Measurements from ENCODE around the gene ITFG1. TPM values are rescaled to one million over a fixed set of nuclear protein-coding genes. Genes with fewer than 3 reads are reported as not detected.

ITFG1 gene
- total RNA-seq, 1 experiment from 2014 or later: 20.0 TPM

- no peak for ATAC-seq
- BruUV-seq (replicated peaks): no TSS peak
- Histone ChIP-seq H3K27ac (ENCODE audit: low read length) (no peak overlapping the region), H3K9ac (ENCODE audit: low read length) (no peak overlapping the region), H3K4me3 (ENCODE audit: low read length) (no peak overlapping the region), H3K4me1 (ENCODE audit: insufficient read depth, low read length) (peaks cover 12% of the 10 kb centered on the region), H3F3A (ENCODE audit: low read length, unreplicated experiment) (no peaks in the 10 kb centered on the region), H3K9me2 (replicated peaks; ENCODE audit: low read length) (no peaks in the 10 kb centered on the region), H3K9me3 (ENCODE audit: low read length) (no peaks in the 10 kb centered on the region), H2AFZ (ENCODE audit: low read length) (no peak overlapping the region), H4K20me1 (ENCODE audit: low read length) (no peaks in the 10 kb centered on the region), H3K27me3 (ENCODE audit: low read length) (no peaks in the 10 kb centered on the region), H3K36me3 (ENCODE audit: low read depth, low read length) (no peaks in the 10 kb centered on the region), H3K4me2 (ENCODE audit: low read length) (no peak overlapping the region), H3K79me2 (ENCODE audit: low read length) (no peaks in the 10 kb centered on the region)
- POLR2A ChIA-PET (ENCODE audit: unreplicated experiment): no interaction called here
- intact Hi-C loops (cut with micrococcal nuclease): no loop called here
- DNase-seq: no peak
- TF ChIP-seq CTCF (conservative IDR thresholded peaks at IDR 0.05; ENCODE audit: low read depth, low read length): no peak
- no peak for TF ChIP-seq EZH2phosphoT487 (IDR thresholded peaks at IDR 0.05; ENCODE audit: borderline replicate concordance, low read length)
- TF ChIP-seq EZH2 (IDR thresholded peaks at IDR 0.05; ENCODE audit: low read length, unreplicated experiment): no peak
- CTCF ChIA-PET: no interaction called here
Measured at GRCh38 chr16:47388705-47389104, 72.2 kb downstream of the ITFG1 start.

GRCh38 chr16:47387026-47387734 lies 73.7 kb downstream of the ITFG1 start:
- Histone ChIP-seq H3K9me3 (ENCODE audit: low read length) (no peaks in the 10 kb centered on the region), H3K36me3 (ENCODE audit: low read depth, low read length) (no peaks in the 10 kb centered on the region), H3K9me2 (replicated peaks; ENCODE audit: low read length) (no peaks in the 10 kb centered on the region), H3K27ac (ENCODE audit: low read length) (no peak overlapping the region), H3K79me2 (ENCODE audit: low read length) (no peaks in the 10 kb centered on the region), H3K4me1 (ENCODE audit: insufficient read depth, low read length) (peaks cover 6% of the 10 kb centered on the region), H3K27me3 (ENCODE audit: low read length) (no peaks in the 10 kb centered on the region), H2AFZ (ENCODE audit: low read length) (no peak overlapping the region), H4K20me1 (ENCODE audit: low read length) (no peaks in the 10 kb centered on the region), H3K9ac (ENCODE audit: low read length) (no peak overlapping the region), H3F3A (ENCODE audit: low read length, unreplicated experiment) (no peaks in the 10 kb centered on the region), H3K4me3 (ENCODE audit: low read length) (no peak overlapping the region), H3K4me2 (ENCODE audit: low read length) (no peak overlapping the region)
- no peak for ATAC-seq
- ChIA-PET CTCF (no interaction called here), POLR2A (ENCODE audit: unreplicated experiment) (interaction anchor here (0.6 kb wide), 1 partner anchor 28 kb away, joined by 4 read pairs; no protein-coding TSS in a partner anchor)
- TF ChIP-seq EZH2 (IDR thresholded peaks at IDR 0.05; ENCODE audit: low read length, unreplicated experiment) (no peak), EZH2phosphoT487 (IDR thresholded peaks at IDR 0.05; ENCODE audit: borderline replicate concordance, low read length) (no peak), CTCF (conservative IDR thresholded peaks at IDR 0.05; ENCODE audit: low read depth, low read length) (no peak)
- no peak for DNase-seq
- no TSS peak for BruUV-seq (replicated peaks)
- intact Hi-C loops (cut with micrococcal nuclease): no loop called here

- Histone ChIP-seq H3K27me3 (ENCODE audit: low read length) (no peaks in the 10 kb centered on the region), H3K9me3 (ENCODE audit: low read length) (no peaks in the 10 kb centered on the region), H3K27ac (ENCODE audit: low read length) (no peak overlapping the region), H3K9me2 (replicated peaks; ENCODE audit: low read length) (no peaks in the 10 kb centered on the region), H3K4me3 (ENCODE audit: low read length) (no peak overlapping the region), H3K36me3 (ENCODE audit: low read depth, low read length) (no peaks in the 10 kb centered on the region), H3K4me2 (ENCODE audit: low read length) (no peak overlapping the region), H2AFZ (ENCODE audit: low read length) (no peak overlapping the region), H3K4me1 (ENCODE audit: insufficient read depth, low read length) (no peaks in the 10 kb centered on the region), H4K20me1 (ENCODE audit: low read length) (no peaks in the 10 kb centered on the region), H3F3A (ENCODE audit: low read length, unreplicated experiment) (no peaks in the 10 kb centered on the region), H3K79me2 (ENCODE audit: low read length) (no peaks in the 10 kb centered on the region), H3K9ac (ENCODE audit: low read length) (no peak overlapping the region)
- intact Hi-C loops (cut with micrococcal nuclease): no loop called here
- ATAC-seq (no peak), DNase-seq (no peak)
- ChIA-PET POLR2A (ENCODE audit: unreplicated experiment) (interaction anchor here (0.6 kb wide), 1 partner anchor 27 kb away, joined by 4 read pairs; no protein-coding TSS in a partner anchor), CTCF (no interaction called here)
- no TSS peak for BruUV-seq (replicated peaks)
- TF ChIP-seq CTCF (conservative IDR thresholded peaks at IDR 0.05; ENCODE audit: low read depth, low read length) (no peak), EZH2phosphoT487 (IDR thresholded peaks at IDR 0.05; ENCODE audit: borderline replicate concordance, low read length) (no peak), EZH2 (IDR thresholded peaks at IDR 0.05; ENCODE audit: low read length, unreplicated experiment) (no peak)
Measured at GRCh38 chr16:47386201-47386718, 74.6 kb downstream of the ITFG1 start.

Data from PC-3 (cell line).